T47D (cell line): Measurements from ENCODE around the gene SLC35F2.

Source experiments
- DNase-seq, 2 experiments: peaks; one replicate each; pipeline versions ENCODE4 v3.0.0 to v3.0.0-alpha.2; 2011 to 2012; ENCODE audit warnings: low read depth in 1 of 2, low spot score in 1 of 2
- JUND ChIP-seq: IDR thresholded peaks from 2 replicates; pipeline ENCODE4 v1.6.1; 2012; ENCODE audit warnings: low read depth
- in situ Hi-C: cut with HindIII; loops from 2 replicates; pipeline ENCODE4 v1.10.0; 2016; ENCODE audit warnings: low sequenced_read_pairs, low pct_unique_long_range_greater_than_20kb

SLC35F2 gene

GRCh38 chr11:107799218-107799859 is 59.2 kb downstream of the SLC35F2 start:
- in situ Hi-C loops = no loop called here
- TF ChIP-seq JUND = no peak
- peak; percentile 48 to 76 for DNase-seq

DNA sequence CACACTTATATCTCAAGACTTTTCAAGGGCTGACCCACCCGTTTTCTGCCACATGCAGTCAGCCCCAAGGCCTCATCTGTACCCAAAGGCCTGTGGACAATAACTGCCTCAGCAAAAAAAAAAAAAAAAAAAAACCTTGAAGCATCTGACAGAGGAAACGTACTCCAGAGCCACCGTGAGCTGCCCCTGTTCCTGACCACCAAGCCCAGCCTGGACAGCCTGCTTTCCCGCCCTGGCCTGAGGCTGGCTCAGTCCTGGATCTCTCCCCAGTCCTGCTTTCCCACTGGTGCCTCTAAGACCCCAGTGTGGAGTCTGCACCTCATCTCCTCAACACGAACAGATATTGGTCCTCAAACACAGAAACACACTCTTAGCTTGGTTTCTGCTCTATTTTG is 66.5 kb downstream of the SLC35F2 start:
- in situ Hi-C loops = no loop called here
- DNase-seq = no peak
- TF ChIP-seq JUND = no peak

- in situ Hi-C loops = no loop called here
- no peak for TF ChIP-seq JUND
- no peak for DNase-seq
Observed at GRCh38 chr11:107791343-107792048, 67.1 kb downstream of the SLC35F2 start.

DNA sequence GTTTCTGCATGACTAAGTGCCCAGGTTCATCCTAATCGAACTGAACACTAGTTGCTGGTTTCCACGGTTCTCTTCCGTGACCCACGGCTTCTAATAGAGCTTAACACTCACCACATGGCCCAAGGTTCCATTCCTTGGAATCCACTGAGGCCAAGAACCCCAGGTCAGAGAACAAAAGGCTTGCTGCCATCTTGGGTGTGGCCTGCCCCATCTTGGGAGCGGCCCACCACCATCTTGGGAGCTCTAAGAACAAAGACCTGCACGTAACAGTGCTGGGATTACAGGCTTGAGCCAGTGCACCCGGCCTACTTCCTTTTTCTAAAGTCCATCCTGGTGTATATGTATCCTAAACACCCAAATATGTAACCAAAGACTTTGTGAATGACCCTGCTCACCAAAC is 68.8 kb downstream of the SLC35F2 start:
- in situ Hi-C loops = no loop called here
- DNase-seq = no peak
- TF ChIP-seq JUND = no peak

DNA sequence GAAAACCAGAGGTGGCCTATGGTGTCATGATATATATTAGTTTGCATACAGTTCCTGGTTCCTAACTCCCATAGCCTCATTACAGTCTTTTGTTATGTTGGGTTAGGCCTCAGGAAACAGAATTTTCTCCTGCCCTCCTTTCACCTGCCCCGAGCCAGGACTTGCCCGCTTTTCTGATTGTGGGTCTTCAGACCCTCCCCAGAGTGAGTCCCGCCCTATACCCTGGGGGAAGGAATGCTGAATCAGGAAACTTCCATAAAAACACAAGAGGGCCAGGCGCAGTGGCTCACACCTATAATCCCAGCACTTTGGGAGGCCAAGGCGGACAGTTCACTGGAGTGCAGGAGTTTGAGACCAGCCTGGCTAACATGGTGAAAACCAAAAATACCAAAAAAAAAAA is 70.9 kb downstream of the SLC35F2 start:
- TF ChIP-seq JUND = no peak
- in situ Hi-C loops = no loop called here
- no peak for DNase-seq

DNA sequence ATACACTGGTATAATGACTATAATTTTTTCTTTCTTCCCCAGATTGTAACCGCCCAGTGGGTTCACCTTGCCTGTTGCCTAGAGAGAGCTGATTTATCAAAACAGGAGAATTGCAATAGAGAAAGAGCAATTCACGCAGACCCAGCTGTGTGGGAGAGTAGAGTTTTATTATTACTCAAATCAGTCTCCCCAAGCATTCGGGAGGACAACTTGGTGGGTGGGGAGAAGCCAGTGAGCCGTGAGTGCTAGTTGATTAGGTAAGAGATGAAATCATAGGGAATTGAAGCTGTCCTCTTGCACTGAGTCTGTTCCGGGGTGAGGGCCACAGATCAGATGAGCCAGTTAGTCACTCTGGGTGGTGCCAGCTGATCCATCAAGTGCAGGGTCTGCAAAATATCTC is 73.2 kb downstream of the SLC35F2 start:
- no peak for TF ChIP-seq JUND
- in situ Hi-C loops = no loop called here
- DNase-seq = no peak

GRCh38 chr11:107783121-107783520 is 75.5 kb downstream of the SLC35F2 start:
- TF ChIP-seq JUND = no peak
- in situ Hi-C loops = no loop called here
- DNase-seq = no peak

GRCh38 chr11:107780775-107781174 is 77.8 kb downstream of the SLC35F2 start:
- no peak for TF ChIP-seq JUND
- in situ Hi-C loops = no loop called here
- DNase-seq = peak; percentile 17 to 59

DNA sequence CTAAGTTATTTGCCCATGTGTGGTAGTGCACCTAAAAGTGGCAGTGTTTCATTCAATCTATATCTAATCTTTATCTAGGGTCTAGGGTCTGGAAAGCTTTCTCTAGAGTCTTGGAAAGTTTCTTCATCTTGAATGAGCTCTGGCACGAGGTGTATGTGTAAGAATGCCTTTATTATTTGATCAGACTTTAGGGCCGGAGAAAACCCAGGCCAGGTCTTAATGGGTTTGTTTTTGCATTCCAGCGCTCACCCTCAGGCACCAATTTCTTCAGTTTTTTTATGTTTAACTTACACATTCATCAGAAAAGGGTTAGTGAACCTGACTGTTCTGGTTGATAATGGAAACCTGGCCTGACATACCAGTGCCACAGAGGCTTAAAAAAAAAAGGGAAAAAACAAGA is 78.5 kb downstream of the SLC35F2 start:
- TF ChIP-seq JUND = peak; percentile 35; the same call in 1 of the 2 replicates

DNA sequence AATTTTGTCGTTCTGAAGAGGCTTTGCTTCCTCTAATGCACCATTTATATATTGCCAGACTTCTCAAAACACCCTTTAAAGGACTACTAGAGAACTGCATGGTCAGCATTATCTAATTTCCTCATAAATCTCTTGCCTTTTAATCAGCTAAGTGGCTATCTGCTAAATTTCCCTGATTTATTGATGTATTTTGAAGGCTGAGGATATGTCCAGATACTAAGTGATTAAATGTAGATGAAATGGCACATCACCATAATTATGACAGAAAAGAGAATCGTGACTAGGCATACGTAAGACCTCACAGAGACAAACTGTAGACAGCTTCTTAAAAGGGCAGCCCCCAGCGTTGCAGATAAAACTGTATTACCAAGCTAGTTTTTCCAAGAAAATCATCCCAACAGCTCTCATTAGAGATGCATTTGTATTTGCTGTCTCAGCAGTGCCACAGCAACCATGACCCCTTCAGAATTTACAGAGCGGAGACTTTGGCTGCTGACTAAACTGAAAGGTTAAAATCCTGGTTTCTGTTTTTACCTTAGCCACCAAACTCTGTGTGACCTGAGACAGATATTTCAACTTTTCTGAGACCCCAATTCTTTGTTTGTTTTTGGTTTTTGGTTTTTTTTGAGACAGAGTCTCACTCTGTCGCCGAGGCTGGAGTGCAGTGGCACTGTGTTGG is 79.6 kb downstream of the SLC35F2 start:
- TF ChIP-seq JUND = no peak
- in situ Hi-C loops = no loop called here
- no peak for DNase-seq

More for the DNA sequence above, 78.5 kb downstream of the SLC35F2 start:
- DNase-seq = peak; percentile 49 to 76
- in situ Hi-C loops = no loop called here

- in situ Hi-C loops = no loop called here
- DNase-seq = no peak
- no peak for TF ChIP-seq JUND
Observed at GRCh38 chr11:107777110-107777509, 81.5 kb downstream of the SLC35F2 start.

DNA sequence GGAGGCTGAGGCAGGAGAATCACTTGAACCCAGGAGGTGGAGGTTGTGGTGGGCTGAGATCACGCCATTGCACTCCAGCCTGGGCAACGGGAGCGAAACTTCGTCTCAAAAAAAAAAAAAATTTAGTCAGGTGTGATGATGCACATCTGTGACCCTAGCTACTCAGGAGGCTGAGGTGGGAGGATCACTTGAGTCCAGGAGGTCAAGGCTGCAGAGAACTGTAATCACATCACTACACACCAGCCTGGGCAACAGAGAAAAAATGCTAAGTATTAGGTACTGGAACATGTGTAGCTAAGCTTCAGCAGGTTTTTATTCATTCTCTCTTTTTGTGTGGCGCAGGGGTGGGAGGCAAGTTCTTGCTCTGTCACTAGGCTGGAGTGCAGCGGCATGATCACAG is 82.5 kb downstream of the SLC35F2 start:
- in situ Hi-C loops = no loop called here
- TF ChIP-seq JUND = no peak
- no peak for DNase-seq

DNA sequence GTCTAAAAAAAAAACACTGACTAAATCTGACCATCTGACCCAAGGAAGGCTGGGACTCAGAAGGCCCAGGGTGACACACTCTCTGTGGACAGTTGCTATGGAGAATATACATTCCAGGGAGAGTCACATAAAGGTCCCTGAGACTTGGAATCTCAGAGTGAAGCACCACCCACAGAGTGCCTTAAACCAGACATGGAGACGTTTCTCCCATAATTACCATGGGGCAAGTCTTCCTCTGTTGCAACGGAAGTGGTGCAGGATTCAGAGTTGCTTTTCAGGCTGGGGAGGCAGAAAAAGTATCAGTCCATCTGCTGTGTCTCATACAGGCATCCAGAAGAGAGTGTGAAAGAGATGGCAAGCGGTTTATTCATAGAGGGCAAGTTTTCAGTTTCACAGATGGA is 88.0 kb downstream of the SLC35F2 start:
- no peak for TF ChIP-seq JUND
- peak in 1 of 2 experiments; percentile 33 for DNase-seq
- in situ Hi-C loops = no loop called here
